ENCODE measurements around the gene NOX1.
A peak's percentile ranks its signal among the peaks of the same experiment; 100 is the strongest.

NOX1 gene

GRCh38 chrX:100874325-100874724, at the start of gene NOX1:
Gene NOX1 (minus strand): TSS chrX:100874359. CDS start chrX:100874139, 220 bp downstream.
- no peak for TF ChIP-seq CTCF (IDR thresholded peaks at IDR 0.05; ENCODE audit: insufficient read depth, low read depth, low read length, missing control alignments)
- H3K4me3 ChIP-seq (ENCODE audit: low read depth, low read length): no peak within 1 kb of the TSS
- DNase-seq (ENCODE audit: low read depth): peak; percentile 1

DNA sequence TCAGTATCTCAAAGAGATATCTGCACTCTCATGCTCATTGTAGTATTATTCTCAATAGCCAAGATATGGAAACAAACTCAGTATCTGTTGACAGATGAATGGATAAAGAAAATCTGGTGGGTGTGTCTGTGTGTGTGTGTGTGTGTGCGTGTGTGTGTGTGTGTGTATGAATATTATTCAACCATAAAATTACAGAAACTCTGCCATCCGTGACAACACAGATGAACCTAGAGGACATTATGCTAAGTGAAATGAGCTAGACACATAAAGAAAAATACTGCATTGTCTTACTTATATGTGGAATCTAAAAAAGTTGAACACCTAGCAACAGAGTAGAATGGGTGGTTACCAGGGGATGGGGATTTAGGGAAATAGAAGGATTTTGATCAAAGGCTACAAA, 41.4 kb upstream of the NOX1 start:
- no peak overlapping the region for H3K4me3 ChIP-seq (ENCODE audit: low read depth, low read length)
- DNase-seq (ENCODE audit: low read depth): no peak
- no peak for TF ChIP-seq CTCF (IDR thresholded peaks at IDR 0.05; ENCODE audit: insufficient read depth, low read depth, low read length, missing control alignments)

DNA sequence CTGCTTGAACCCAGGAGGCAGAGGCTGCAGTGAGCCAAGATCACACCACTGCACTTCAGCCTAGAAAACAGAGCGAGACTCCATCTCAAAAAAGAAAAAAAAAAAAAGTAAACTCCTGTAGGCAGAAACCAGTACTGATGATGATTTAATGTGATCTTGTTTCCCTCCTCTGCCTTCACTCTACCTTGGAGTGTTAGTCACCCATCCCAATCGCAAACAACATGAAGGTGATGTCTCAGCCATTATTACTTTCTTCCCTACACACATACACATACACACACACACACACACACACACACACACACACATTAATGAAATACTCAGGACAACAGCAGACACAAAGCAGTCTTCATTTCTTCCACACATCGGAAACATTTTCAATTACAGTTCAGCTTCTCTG, 39.0 kb upstream of the NOX1 start:
- TF ChIP-seq CTCF (IDR thresholded peaks at IDR 0.05; ENCODE audit: insufficient read depth, low read depth, low read length, missing control alignments): no peak
- DNase-seq (ENCODE audit: low read depth): no peak
- no peak overlapping the region for H3K4me3 ChIP-seq (ENCODE audit: low read depth, low read length)

GRCh38 chrX:100911731-100912130, 37.6 kb upstream of the NOX1 start:
- H3K4me3 ChIP-seq (ENCODE audit: low read depth, low read length): no peak overlapping the region
- TF ChIP-seq CTCF (IDR thresholded peaks at IDR 0.05; ENCODE audit: insufficient read depth, low read depth, low read length, missing control alignments): no peak
- no peak for DNase-seq (ENCODE audit: low read depth)

GRCh38 chrX:100905620-100906019, 31.5 kb upstream of the NOX1 start:
- no peak overlapping the region for H3K4me3 ChIP-seq (ENCODE audit: low read depth, low read length)
- DNase-seq (ENCODE audit: low read depth): no peak
- TF ChIP-seq CTCF (IDR thresholded peaks at IDR 0.05; ENCODE audit: insufficient read depth, low read depth, low read length, missing control alignments): no peak

DNA sequence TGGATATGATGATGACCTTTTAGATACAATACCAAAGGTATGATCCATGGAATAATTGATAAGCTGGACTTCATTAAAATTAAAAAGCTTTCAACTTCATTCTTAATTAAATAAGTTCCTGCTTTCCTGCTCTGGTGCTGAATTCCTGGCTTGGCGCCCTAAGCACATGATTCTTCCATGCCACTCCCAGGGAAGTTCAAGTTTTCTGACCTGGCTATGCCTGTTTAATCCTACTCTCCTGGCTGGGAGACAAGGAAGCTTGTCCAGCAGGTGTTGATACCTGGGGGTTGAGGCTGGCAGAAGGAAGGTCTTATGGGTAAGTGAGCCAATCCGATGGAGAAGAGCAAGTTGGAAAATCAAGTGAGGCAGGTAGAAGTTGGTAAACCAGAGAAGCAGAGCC, 30.3 kb upstream of the NOX1 start:
- H3K4me3 ChIP-seq (ENCODE audit: low read depth, low read length): no peak overlapping the region
- no peak for TF ChIP-seq CTCF (IDR thresholded peaks at IDR 0.05; ENCODE audit: insufficient read depth, low read depth, low read length, missing control alignments)
- DNase-seq (ENCODE audit: low read depth): no peak

DNA sequence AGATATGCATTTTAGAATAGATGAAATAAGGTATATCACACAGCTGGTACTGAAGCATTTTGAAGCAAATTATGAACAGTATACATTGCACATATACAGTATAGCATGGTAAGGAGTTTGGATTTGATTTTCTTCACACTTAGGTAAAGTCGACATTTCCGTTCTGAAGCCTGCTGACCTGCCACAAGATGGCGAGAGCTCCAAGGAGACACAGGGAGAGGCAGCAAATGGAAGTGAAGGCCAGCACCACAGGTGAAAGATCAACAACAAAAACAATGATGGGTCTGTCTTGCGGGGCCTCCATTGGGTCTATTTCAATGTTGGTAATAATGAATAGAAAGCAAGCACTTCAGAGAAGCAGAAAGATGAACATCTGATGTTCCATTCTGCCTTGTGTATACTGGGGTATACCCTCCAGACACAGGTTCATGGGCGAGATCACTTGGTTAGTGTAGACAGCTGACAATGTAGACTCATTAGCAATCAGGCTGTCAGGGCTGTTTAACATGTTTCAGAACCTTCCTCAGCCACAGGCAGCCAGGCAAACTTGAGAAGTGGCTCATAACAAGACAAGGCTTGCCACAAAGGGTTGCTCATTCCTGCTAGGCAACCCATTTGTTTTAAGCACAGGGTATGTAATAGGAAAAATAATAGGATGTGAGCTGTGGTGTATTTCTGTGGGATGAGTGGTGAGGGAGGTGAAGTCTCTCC, 21.4 kb upstream of the NOX1 start:
- no peak overlapping the region for H3K4me3 ChIP-seq (ENCODE audit: low read depth, low read length)
- peak; percentile 51 for DNase-seq (ENCODE audit: low read depth)

More for the DNA sequence above, 21.4 kb upstream of the NOX1 start:
- TF ChIP-seq CTCF (IDR thresholded peaks at IDR 0.05; ENCODE audit: insufficient read depth, low read depth, low read length, missing control alignments): peak; percentile 44

Data from GM12865 (cell line).